ENCODE data around the gene SIGLEC15. TPM values are rescaled to one million over a fixed set of nuclear protein-coding genes. Genes with fewer than 3 reads are reported as not detected.

The SIGLEC15 gene
- total RNA-seq, 1 donor from 2014 or later, result 0.31 TPM

DNA sequence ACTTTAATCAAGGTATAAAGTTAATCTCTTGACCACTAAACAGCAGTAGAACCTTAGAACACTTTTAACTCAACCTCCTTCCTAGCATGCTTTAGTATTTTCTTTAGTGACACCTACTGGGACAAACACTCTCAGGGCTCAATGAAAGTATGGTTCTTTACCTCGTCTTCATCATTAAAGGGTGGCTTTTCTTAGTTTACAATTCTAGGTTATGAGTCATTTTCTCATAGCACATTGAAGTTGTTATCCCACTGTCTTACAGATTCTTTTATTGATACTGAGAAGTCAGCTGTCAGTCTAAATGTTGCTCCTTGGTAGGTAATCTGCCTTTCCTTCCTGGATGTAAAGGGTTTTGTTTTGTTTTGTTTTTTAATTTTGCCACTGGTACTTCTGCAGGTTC is 38.0 kb downstream of the SIGLEC15 start:
- no peak for ATAC-seq
- intact Hi-C loops (cut with DNase I), result no loop called here
- no peak for DNase-seq (ENCODE audit: low spot score)

DNA sequence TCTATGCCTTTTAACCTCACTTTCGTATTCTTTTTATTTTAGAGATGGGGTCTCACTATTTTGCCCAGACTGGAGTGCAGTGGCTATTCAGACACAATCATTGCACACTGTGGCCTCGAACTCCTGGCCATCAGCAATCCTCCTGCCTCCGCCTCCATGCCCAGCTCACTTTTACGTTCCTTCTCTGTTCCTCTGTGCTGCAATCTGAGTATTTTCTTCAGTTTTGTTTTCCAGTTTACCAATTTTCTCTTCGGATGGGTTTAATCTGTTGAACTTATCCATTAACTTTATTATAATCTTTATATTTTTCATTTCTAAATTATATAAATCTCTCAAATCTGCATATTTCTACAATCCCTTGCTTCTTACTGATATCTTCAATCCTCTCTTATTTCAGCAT is 38.6 kb downstream of the SIGLEC15 start:
- DNase-seq (ENCODE audit: low spot score) (no peak), ATAC-seq (no peak)
- intact Hi-C loops (cut with DNase I), result no loop called here

DNA sequence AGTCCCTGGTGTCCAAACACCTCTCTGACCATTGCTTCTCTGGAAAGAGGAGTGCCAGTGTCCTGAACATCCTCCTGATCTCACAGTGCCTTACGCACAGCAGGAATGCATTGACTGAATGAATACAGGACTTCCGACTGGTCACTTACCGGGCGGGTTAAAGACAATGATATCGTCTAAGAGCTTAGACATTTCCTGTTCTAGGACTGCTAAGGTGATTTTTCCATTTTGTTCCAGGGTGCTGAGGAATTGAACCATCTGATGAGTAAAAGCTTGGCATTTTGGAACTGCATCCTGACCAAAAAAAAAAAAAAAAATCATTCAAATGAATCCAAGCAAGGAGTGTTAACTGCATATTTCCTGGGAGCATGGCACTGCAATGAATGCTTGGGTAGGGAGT is 40.0 kb downstream of the SIGLEC15 start:
- intact Hi-C loops (cut with DNase I), result no loop called here
- DNase-seq (ENCODE audit: low spot score) (no peak), ATAC-seq (no peak)

DNA sequence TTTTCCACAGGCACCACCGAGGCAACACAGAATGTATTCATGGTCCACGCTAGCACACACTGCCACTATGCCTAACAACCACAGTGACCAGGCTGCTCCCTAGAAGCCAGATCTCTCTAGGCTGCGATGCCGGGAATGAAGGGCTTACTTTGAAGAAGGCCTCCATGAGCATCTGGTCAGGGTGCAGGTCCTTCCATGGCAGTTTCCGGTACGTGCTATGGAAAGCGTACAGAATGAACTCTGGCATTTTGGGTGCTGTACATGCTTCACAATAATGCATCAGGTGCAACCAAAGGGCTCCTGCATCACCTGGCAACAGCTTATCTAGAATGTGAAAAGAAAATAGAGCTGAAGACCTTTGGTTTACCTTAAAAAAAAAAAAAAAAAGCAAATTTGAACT is 44.9 kb downstream of the SIGLEC15 start:
- DNase-seq (ENCODE audit: low spot score), result no peak
- intact Hi-C loops (cut with DNase I), result no loop called here
- no peak for ATAC-seq

DNA sequence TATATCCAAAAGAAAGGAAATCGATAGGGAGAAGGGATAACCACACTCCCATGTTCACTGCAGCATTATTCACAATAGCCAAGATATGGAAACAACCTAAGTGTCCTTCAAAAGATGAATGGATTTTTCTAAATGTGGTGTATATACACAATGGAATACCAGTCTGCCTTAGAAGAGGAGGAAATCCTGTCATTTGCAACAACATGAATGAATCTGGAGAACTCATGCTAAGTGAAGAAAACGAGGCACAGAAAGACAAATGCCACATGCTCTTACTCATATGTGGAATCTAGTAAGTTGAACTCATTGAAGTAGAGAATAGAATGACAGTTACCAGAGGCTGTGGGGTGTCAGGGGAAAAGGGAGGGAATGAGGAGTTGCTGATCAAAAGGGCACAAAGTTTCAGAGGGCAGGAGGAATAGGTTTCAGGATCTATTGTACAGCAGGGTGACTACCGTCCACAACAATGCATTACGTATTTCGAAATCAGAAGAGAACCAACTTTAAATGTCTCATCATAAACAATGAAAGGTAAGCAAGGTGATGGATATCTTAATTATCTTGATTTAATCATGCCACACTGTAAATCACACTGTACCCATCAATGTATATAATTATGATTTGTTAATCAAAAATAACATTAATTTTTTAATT is 46.1 kb downstream of the SIGLEC15 start:
- intact Hi-C loops (cut with DNase I), result no loop called here
- ATAC-seq, result no peak
- no peak for DNase-seq (ENCODE audit: low spot score)

DNA sequence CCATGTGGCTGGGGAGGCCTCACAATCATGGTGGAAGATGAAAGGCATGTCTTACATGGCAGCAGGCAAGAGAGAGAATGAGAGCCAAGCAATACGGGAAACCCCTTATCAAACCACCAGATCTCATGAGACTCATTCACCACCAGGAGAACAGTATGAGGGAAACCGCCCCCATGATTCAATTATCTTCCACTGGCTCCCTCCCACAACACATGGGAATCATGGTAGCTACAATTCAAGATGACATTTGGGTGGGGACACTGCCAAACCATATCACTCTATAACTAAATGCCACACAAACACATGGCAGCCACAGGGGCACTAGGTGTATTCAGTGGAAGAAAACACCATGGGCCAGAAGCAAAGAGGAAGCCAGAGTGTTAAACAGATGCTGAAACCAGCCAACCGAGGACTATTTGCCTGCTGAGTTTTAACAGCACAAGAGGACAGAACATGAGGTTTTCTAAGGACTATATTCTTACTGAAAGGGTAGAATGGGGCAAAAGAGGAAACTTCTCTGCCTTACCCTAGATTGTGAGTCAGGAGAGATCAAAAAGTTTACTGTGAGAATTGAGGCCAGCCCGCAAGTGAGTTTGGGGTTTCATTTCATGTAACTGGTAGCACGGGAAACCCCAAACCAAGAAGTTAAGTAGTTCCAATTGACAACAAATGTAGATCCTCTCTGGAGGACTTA is 49.2 kb downstream of the SIGLEC15 start:
- no peak for DNase-seq (ENCODE audit: low spot score)
- intact Hi-C loops (cut with DNase I), result no loop called here
- ATAC-seq, result no peak

DNA sequence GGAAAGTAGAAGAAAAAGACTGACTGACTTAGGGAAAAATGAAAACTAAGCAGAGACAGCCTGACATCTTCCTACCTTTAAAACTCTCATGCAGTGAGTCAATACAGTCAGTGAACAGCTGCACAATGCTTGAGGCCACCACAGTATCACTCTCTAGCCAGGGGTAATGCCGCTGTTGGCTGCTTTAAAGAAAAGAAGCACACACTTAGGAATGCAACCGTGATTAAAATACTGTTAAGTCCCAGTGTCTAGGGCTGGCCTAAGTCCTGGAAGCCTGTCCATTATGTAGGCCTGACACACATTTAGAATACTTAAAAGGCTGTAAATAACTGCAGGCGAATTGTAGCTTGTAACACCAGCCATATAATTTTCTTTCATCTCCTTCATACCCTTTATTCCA is 50.7 kb downstream of the SIGLEC15 start:
- DNase-seq (ENCODE audit: low spot score) (no peak), ATAC-seq (no peak)
- intact Hi-C loops (cut with DNase I), result no loop called here

DNA sequence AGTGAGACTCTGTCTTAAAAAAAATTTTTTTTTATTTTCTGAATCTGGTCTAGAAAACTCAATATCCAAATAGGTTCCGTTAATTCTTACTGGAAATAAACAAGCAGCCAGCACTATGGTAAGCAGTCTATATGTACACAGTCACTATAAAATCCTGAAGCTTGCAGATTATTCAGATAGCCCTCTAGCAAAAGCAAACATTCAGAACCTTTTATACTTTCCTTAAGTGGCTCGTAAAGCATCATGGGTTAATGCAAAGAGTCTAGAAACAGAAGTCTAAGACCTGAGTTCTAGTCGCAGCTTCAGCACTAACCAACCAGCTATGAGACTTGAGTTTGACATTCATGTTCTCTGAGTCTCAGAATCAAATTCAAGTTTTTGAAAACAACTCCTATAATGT is 51.9 kb downstream of the SIGLEC15 start:
- DNase-seq (ENCODE audit: low spot score) (no peak), ATAC-seq (no peak)
- intact Hi-C loops (cut with DNase I), result no loop called here

DNA sequence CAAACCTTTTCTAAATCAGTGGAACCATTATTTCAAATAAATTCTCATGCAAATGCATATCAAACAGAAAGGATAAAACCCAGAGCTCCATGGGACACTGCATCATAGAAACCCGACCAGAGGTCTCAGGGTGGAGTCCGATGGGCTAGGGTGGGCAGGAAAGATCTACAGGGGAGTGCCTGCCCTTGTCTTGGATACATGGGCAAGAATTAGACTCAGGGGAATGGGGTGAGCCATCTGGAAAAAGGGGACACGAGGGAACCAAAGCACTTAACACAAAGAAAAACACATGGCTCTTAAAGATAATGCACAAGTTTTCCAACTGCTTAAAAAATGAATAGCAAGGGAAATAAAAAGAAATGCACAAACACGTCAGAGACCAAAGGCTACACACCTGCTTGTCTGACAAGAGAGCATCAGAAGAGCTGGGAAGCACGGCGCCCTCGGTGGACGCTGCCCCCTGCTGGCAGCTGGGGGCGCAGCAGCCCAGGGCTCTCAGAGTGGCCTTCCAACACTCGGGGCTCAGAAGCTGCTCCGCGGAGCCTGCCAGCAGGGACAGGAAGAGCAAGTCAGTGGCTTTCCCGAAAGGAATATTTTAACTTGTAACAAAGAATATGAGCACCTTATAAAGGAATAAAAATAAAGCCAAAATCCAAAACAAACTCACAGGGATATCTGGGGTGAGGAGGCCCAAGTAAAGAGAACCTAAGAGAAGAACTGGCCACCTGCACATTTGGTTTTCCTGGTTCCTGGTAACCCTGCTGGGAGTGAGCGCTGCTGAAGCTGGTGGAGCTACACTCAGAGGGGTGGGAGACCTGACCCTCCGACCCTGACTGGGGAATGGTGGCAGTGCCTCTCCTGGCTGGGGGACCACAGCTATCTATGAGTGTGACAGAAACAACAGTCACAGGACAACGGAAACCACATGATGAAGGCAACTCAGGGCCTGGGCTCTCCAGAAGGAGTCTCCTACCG is 54.5 kb downstream of the SIGLEC15 start:
- DNase-seq (ENCODE audit: low spot score) (peak; percentile 78), ATAC-seq (peak; percentile 94)
- intact Hi-C loops (cut with DNase I), result no loop called here

DNA sequence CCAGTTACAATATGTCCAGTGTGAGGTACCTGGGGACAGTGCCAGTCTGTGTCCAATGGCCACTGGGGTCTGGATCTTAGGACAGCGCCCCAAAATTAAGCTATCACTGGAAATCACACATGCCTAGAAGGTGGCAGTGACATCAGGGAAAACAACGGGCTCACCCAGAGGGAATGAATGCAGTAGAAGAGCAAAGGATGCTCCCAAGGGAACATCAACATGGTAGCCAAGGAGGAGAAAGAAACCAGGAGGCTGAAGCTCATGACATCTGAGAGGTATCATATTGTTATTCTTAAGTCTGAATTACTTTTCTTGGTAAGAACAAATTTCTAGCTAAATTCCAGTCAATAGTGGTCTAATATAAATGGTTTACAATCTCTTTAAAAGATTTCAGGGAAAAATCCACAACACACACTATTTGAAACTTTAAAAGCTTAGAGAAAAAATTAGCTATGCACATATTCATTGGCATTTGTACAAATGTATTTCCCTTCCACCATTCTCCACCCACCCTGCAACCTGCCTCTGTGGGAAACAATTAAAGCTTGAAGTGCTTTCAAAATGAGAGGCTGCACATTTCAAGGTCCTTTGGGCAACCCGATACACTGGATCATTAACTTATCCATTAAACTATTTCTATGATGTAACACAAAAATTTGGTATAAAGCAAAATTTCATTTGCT is 55.5 kb downstream of the SIGLEC15 start:
- ATAC-seq (no peak), DNase-seq (ENCODE audit: low spot score) (no peak)
- intact Hi-C loops (cut with DNase I), result no loop called here

DNA sequence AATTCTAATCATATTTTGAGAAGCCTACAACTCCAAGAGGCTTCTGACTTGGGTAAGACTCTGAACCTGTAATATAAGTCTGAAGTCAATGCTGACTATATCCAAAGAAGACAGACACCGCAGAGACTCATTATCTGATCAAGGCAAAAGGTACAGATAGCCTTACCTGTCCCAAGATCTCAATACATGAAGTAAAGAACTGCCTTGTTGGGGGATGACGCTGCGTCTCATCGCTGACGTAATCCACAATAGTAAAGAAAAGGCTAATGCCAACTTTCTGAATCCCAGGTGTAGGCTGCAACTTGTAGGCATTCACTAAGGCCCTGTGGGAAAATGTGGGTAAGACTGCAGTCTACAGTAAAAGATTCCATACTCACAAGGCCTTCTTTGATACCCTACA is 62.1 kb downstream of the SIGLEC15 start:
- DNase-seq (ENCODE audit: low spot score) (no peak), ATAC-seq (no peak)
- intact Hi-C loops (cut with DNase I), result no loop called here

DNA sequence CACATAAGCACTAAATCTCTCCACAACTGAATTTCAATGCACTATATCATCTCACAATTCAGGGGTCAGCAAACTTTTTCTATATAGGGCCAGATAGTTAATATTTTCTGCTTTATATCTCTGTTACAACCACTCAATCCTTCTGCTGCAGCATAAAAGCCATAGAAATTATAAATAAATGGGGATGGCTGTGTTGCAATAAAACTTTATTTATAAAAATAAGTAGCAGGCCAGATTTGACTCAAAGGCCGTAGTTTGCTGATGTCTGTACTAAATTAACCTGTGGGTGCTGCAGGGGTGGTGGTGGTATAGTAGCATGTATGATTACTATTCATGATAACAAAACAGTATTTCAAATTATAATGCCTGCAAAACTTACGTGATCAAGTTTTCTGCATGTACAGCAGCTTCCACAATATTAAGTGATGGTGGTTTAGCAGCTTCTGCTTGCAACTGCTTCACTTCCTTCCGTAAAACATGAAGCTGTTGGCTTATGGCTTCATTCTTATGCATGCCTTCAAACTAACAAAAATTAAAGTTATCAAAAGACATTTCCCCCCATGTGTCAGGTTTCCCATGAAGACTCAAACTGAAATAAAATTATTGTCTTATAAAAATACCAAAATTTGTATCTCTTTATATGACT is 64.1 kb downstream of the SIGLEC15 start:
- DNase-seq (ENCODE audit: low spot score) (no peak), ATAC-seq (no peak)
- intact Hi-C loops (cut with DNase I), result no loop called here

DNA sequence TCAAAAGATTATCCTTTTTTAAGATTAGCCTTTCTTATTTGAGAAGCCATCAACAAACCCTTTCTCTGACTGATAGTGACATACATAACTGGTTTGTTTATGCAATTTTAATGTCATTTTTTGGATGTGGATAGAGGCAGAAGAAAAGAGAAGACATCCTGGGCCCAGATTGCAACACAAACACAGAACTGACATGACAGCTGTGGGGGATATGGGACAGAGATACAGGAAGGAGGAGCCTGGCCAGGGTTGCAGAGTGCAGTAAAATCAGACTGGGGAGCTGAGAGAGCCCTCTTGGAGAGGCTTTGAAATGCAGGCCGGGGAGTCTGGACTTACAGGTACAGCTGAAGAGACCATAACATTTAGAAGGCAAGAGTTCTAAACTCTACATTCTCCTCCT is 65.1 kb downstream of the SIGLEC15 start:
- no peak for ATAC-seq
- intact Hi-C loops (cut with DNase I), result no loop called here
- no peak for DNase-seq (ENCODE audit: low spot score)

DNA sequence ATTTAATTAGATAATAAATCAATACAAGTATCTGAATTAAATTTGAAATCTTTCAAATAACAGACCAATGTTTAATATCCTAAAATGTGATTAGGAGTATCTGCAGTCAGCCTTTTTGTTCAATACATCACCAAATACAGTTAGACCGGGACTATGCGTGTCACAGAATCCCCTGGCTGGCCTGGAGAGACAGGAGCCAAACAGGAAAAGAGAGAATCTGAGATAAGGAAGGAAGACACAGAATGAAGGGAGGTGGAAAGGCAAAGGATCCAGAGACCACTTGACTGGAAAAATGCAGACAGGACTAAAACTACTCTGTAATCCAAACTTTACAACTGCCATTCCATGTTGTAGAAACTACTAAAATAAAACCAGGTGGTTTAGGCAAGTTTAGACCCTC is 66.3 kb downstream of the SIGLEC15 start:
- intact Hi-C loops (cut with DNase I), result no loop called here
- ATAC-seq, result no peak
- DNase-seq (ENCODE audit: low spot score), result no peak

Other genes starting within 250 kb of the SIGLEC15 start
- gene SLC14A2, start 210.2 kb upstream of the SIGLEC15 start, total RNA-seq, result 0.40 TPM
- 5.5 TPM for gene SLC14A1, start 101.5 kb upstream of the SIGLEC15 start, total RNA-seq
- 40.3 TPM for gene EPG5, start 141.7 kb downstream of the SIGLEC15 start, total RNA-seq
- gene PSTPIP2, start 246.6 kb downstream of the SIGLEC15 start, total RNA-seq, result 10.0 TPM